BLaER1 treated with 17β-estradiol and CSF1 and Interleukin-3, amounts not matched to agents 10 nM and 100 nM (cell line): ENCODE data around the gene NR3C1.

Experiments used
- H3K27ac ChIP-seq, 11 experiments: shearing (Covaris generic); formaldehyde crosslinking; 2 replicates each; pipeline ENCODE4 v1.8.1; 2022
- H3K27me3 ChIP-seq, 11 experiments: shearing (Covaris generic); formaldehyde crosslinking; 2 replicates each; pipeline ENCODE4 v1.8.1; 2022
- H3K36me3 ChIP-seq, 11 experiments: shearing (Covaris generic); formaldehyde crosslinking; 2 replicates each; pipeline ENCODE4 v1.8.1; 2022
- H3K4me1 ChIP-seq, 10 experiments: shearing (Covaris generic); formaldehyde crosslinking; 2 replicates each; pipeline ENCODE4 v1.8.1; 2022
- H3K4me2 ChIP-seq, 11 experiments: shearing (Covaris generic); formaldehyde crosslinking; 2 replicates each; pipeline ENCODE4 v1.8.1; 2022
- H3K4me3 ChIP-seq, 10 experiments: shearing (Covaris generic); formaldehyde crosslinking; 2 replicates each; pipeline ENCODE4 v1.8.1; 2022
- H3K9ac ChIP-seq, 11 experiments: shearing (Covaris generic); formaldehyde crosslinking; 2 replicates each; pipeline ENCODE4 v1.8.1; 2022
- H3K9me3 ChIP-seq, 11 experiments: shearing (Covaris generic); formaldehyde crosslinking; replicated peaks in 1 of 11; 2 replicates each; pipeline ENCODE4 v1.8.1; 2022
- H4K20me1 ChIP-seq, 11 experiments: shearing (Covaris generic); formaldehyde crosslinking; 2 replicates each; pipeline ENCODE4 v1.8.1; 2022
- Cebpa-rat ChIP-seq, 11 experiments: shearing (Covaris generic); IDR thresholded peaks; 2 replicates each; pipeline ENCODE4 v1.8.1; 2022

The NR3C1 gene

GRCh38 chr5:143440448-143441115 lies 37.1 kb upstream of the NR3C1 start:
- H3K9me3 ChIP-seq, result peaks cover 0 to 5% (median 0%) of the 10 kb centered on the region in 11 experiments; a peak in 2 of 22 replicates
- H4K20me1 ChIP-seq, result no peaks in the 10 kb centered on the region
- peaks cover 4 to 24% (median 19%) of the 10 kb centered on the region in 10 experiments for H3K4me1 ChIP-seq
- H3K4me2 ChIP-seq, result no peak overlapping the region
- H3K4me3 ChIP-seq, result no peak overlapping the region
- no peaks in the 10 kb centered on the region for H3K27me3 ChIP-seq
- H3K27ac ChIP-seq, result no peak overlapping the region
- H3K36me3 ChIP-seq, result no peaks in the 10 kb centered on the region
- TF ChIP-seq Cebpa-rat (IDR thresholded peaks at IDR 0.05), result no peak
- no peak overlapping the region for H3K9ac ChIP-seq

GRCh38 chr5:143437666-143438273 lies 34.3 kb upstream of the NR3C1 start:
- Histone ChIP-seq H3K36me3 (no peaks in the 10 kb centered on the region), H3K9me3 (peaks cover 0 to 5% (median 0%) of the 10 kb centered on the region in 11 experiments; a peak in 2 of 22 replicates), H3K27ac (peak overlapping the region in 5 of 11 experiments; percentile 2 to 36 (median 19); a peak in 4 of 22 replicates), H3K4me2 (peak overlapping the region in 4 of 11 experiments; percentile 25 to 92 (median 60); a peak in 5 of 22 replicates), H3K9ac (no peak overlapping the region), H4K20me1 (no peaks in the 10 kb centered on the region), H3K27me3 (no peaks in the 10 kb centered on the region), H3K4me3 (no peak overlapping the region), H3K4me1 (peaks cover 24 to 48% (median 40%) of the 10 kb centered on the region in 10 experiments)
- TF ChIP-seq Cebpa-rat (IDR thresholded peaks at IDR 0.05), result no peak

- TF ChIP-seq Cebpa-rat (IDR thresholded peaks at IDR 0.05), result no peak
- no peaks in the 10 kb centered on the region for H3K36me3 ChIP-seq
- H3K9me3 ChIP-seq, result peaks cover 0 to 5% (median 0%) of the 10 kb centered on the region in 11 experiments; a peak in 2 of 22 replicates
- peak overlapping the region in 5 of 11 experiments; percentile 26 to 88 (median 85); a peak in 6 of 22 replicates for H3K27ac ChIP-seq
- no peak overlapping the region for H3K9ac ChIP-seq
- no peaks in the 10 kb centered on the region for H4K20me1 ChIP-seq
- peaks cover 24 to 57% (median 49%) of the 10 kb centered on the region in 10 experiments for H3K4me1 ChIP-seq
- H3K27me3 ChIP-seq, result no peaks in the 10 kb centered on the region
- H3K4me3 ChIP-seq, result no peak overlapping the region
- H3K4me2 ChIP-seq, result peak overlapping the region in 8 of 11 experiments; percentile 10 to 92 (median 60); a peak in 15 of 22 replicates
Measured at GRCh38 chr5:143436871-143437270, 33.4 kb upstream of the NR3C1 start.

- Histone ChIP-seq H3K4me1 (peaks cover 24 to 72% (median 55%) of the 10 kb centered on the region in 10 experiments), H4K20me1 (no peaks in the 10 kb centered on the region), H3K9ac (peak overlapping the region; percentile 59 to 84 (median 72); a peak in 21 of 22 replicates), H3K36me3 (no peaks in the 10 kb centered on the region), H3K27me3 (no peaks in the 10 kb centered on the region), H3K4me3 (peak overlapping the region in 9 of 10 experiments; percentile 19 to 60 (median 41); a peak in 14 of 20 replicates), H3K9me3 (peaks cover 0 to 5% (median 0%) of the 10 kb centered on the region in 11 experiments; a peak in 4 of 22 replicates), H3K27ac (peak overlapping the region; percentile 54 to 96 (median 83)), H3K4me2 (peak overlapping the region; percentile 58 to 95 (median 82))
- peak; percentile 72 to 94 (median 93); a peak in 21 of 22 replicates for TF ChIP-seq Cebpa-rat (IDR thresholded peaks at IDR 0.05)
Measured at GRCh38 chr5:143435210-143435657, 31.7 kb upstream of the NR3C1 start.

GRCh38 chr5:143434261-143435209 lies 31.0 kb upstream of the NR3C1 start:
- Histone ChIP-seq H3K4me2 (peak overlapping the region; percentile 58 to 95 (median 82)), H3K9ac (peak overlapping the region; percentile 59 to 84 (median 72)), H3K4me3 (peak overlapping the region in 9 of 10 experiments; percentile 19 to 60 (median 41); a peak in 16 of 20 replicates), H3K36me3 (no peaks in the 10 kb centered on the region), H3K27me3 (no peaks in the 10 kb centered on the region), H3K4me1 (peaks cover 24 to 76% (median 55%) of the 10 kb centered on the region in 10 experiments), H3K27ac (peak overlapping the region; percentile 54 to 96 (median 83)), H4K20me1 (no peaks in the 10 kb centered on the region), H3K9me3 (peaks cover 0 to 10% (median 0%) of the 10 kb centered on the region in 11 experiments; a peak in 5 of 22 replicates)
- no peak for TF ChIP-seq Cebpa-rat (IDR thresholded peaks at IDR 0.05)

- Histone ChIP-seq H3K27ac (peak overlapping the region in 10 of 11 experiments; percentile 65 to 96 (median 84); a peak in 20 of 22 replicates), H3K4me2 (peak overlapping the region; percentile 58 to 95 (median 82); a peak in 21 of 22 replicates), H3K9ac (peak overlapping the region in 10 of 11 experiments; percentile 7 to 84 (median 73); a peak in 15 of 22 replicates), H3K4me1 (peaks cover 24 to 84% (median 58%) of the 10 kb centered on the region in 10 experiments), H3K4me3 (peak overlapping the region in 5 of 10 experiments; percentile 19 to 60 (median 50); a peak in 8 of 20 replicates), H3K36me3 (no peaks in the 10 kb centered on the region), H3K9me3 (peaks cover 0 to 19% (median 0%) of the 10 kb centered on the region in 11 experiments; a peak in 7 of 22 replicates), H4K20me1 (no peaks in the 10 kb centered on the region), H3K27me3 (no peaks in the 10 kb centered on the region)
- TF ChIP-seq Cebpa-rat (IDR thresholded peaks at IDR 0.05), result no peak
Measured at GRCh38 chr5:143433670-143434069, 30.2 kb upstream of the NR3C1 start.

GRCh38 chr5:143432658-143433239 lies 29.3 kb upstream of the NR3C1 start:
- H3K27ac ChIP-seq, result peak overlapping the region in 4 of 11 experiments; percentile 16 to 56 (median 30); a peak in 5 of 22 replicates

More at GRCh38 chr5:143432658-143433239, 29.3 kb upstream of the NR3C1 start:
- H3K4me3 ChIP-seq, result peak overlapping the region in 3 of 10 experiments; percentile 23 to 29 (median 25); a peak in 3 of 20 replicates
- peaks cover 24 to 92% (median 63%) of the 10 kb centered on the region in 10 experiments for H3K4me1 ChIP-seq
- no peaks in the 10 kb centered on the region; a peak in 1 of 22 replicates for H3K36me3 ChIP-seq
- no peaks in the 10 kb centered on the region for H3K27me3 ChIP-seq
- H3K4me2 ChIP-seq, result peak overlapping the region in 6 of 11 experiments; percentile 44 to 92 (median 73); a peak in 12 of 22 replicates
- TF ChIP-seq Cebpa-rat (IDR thresholded peaks at IDR 0.05), result no peak
- H3K9ac ChIP-seq, result no peak overlapping the region
- H3K9me3 ChIP-seq, result peaks cover 0 to 28% (median 0%) of the 10 kb centered on the region in 11 experiments; a peak in 7 of 22 replicates
- H4K20me1 ChIP-seq, result no peaks in the 10 kb centered on the region
